Measurements from ENCODE around the gene NRBF2.

- TF ChIP-seq CTCF (IDR thresholded peaks at IDR 0.05): no peak
- no peak for TF ChIP-seq ZFX (IDR thresholded peaks at IDR 0.05; ENCODE audit: borderline replicate concordance)
Measured at GRCh38 chr10:63197344-63198092, 64.4 kb downstream of the NRBF2 start.

Data from 22Rv1 (cell line).